Duodenal mucosa (tissue), 2 donors: Measurements from ENCODE around the gene C11orf68.

ENCODE experiments used
- H3K27ac ChIP-seq: one replicate; pipeline ENCODE4 v1.7.0; 2013; ENCODE audit warnings: low read depth, low read length
- H3K27me3 ChIP-seq, 2 donors: one replicate each; pipeline ENCODE4 v1.7.0; 2013; ENCODE audit warnings: low read length in 2 of 2, control low read depth in 1 of 2; ENCODE audit not compliant: insufficient read depth in 2 of 2, control insufficient read depth in 1 of 2
- H3K36me3 ChIP-seq, 2 donors: one replicate each; pipeline ENCODE4 v1.7.0; 2013; ENCODE audit warnings: low read length in 2 of 2, control low read depth in 1 of 2; ENCODE audit not compliant: insufficient read depth in 2 of 2, control insufficient read depth in 1 of 2
- H3K4me1 ChIP-seq, 2 donors: one replicate each; pipeline ENCODE4 v1.7.0; 2013; ENCODE audit warnings: low read length in 2 of 2, control low read depth in 1 of 2; ENCODE audit not compliant: insufficient read depth in 2 of 2, control insufficient read depth in 1 of 2
- H3K4me3 ChIP-seq, 2 donors: one replicate each; pipeline ENCODE4 v1.7.0; 2013; ENCODE audit warnings: low read length in 2 of 2, low read depth in 1 of 2
- H3K9ac ChIP-seq, 2 donors: one replicate each; pipeline ENCODE4 v1.7.0; 2013; ENCODE audit warnings: low read length in 2 of 2, low read depth in 1 of 2
- H3K9me3 ChIP-seq, 2 donors: one replicate each; pipeline ENCODE4 v1.7.0; 2013; ENCODE audit warnings: low read length in 2 of 2, control low read depth in 1 of 2; ENCODE audit not compliant: control insufficient read depth in 1 of 2

The C11orf68 gene

GRCh38 chr11:65945430-65945911 is 26.6 kb upstream of the C11orf68 start, which contains the start of gene TSGA10IP:
TSS of gene TSGA10IP (plus strand) at chr11:65945480. CDS start at chr11:65945676, 196 bp downstream.
- Histone ChIP-seq H3K9me3 (no peaks in the 10 kb centered on the region), H3K4me3 (no peak within 1 kb of the TSS), H3K27ac (no peak within 1 kb of the TSS), H3K27me3 (peaks cover 0 to 4% of the 10 kb centered on the region in 2 donors), H3K4me1 (no peaks in the 10 kb centered on the region), H3K9ac (no peak within 1 kb of the TSS), H3K36me3 (no peaks in the 10 kb centered on the region)

- peaks cover 0 to 6% of the 10 kb centered on the region in 2 donors for H3K27me3 ChIP-seq
- no peaks in the 10 kb centered on the region for H3K4me1 ChIP-seq
These were observed 25.9 kb upstream of the C11orf68 start for GRCh38 chr11:65944767-65945166.

GRCh38 chr11:65944191-65944590 is 25.3 kb upstream of the C11orf68 start:
- Histone ChIP-seq H3K4me3 (no peak overlapping the region), H3K4me1 (no peaks in the 10 kb centered on the region), H3K27me3 (peaks cover 0 to 6% of the 10 kb centered on the region in 2 donors), H3K36me3 (no peaks in the 10 kb centered on the region), H3K9me3 (no peaks in the 10 kb centered on the region), H3K9ac (no peak overlapping the region), H3K27ac (no peak overlapping the region)

More at GRCh38 chr11:65944767-65945166, 25.9 kb upstream of the C11orf68 start:
- Histone ChIP-seq H3K36me3 (no peaks in the 10 kb centered on the region), H3K9ac (no peak overlapping the region), H3K27ac (no peak overlapping the region), H3K4me3 (no peak overlapping the region), H3K9me3 (no peaks in the 10 kb centered on the region)

- Histone ChIP-seq H3K36me3 (no peaks in the 10 kb centered on the region), H3K27ac (no peak overlapping the region), H3K4me1 (no peaks in the 10 kb centered on the region), H3K27me3 (peaks cover 0 to 7% of the 10 kb centered on the region in 2 donors), H3K9me3 (no peaks in the 10 kb centered on the region), H3K4me3 (no peak overlapping the region), H3K9ac (no peak overlapping the region)
These were observed 23.7 kb upstream of the C11orf68 start for GRCh38 chr11:65942531-65942930.

GRCh38 chr11:65941720-65942310 is 23.0 kb upstream of the C11orf68 start:
- H3K4me1 ChIP-seq: no peaks in the 10 kb centered on the region
- H3K27me3 ChIP-seq: peaks cover 0 to 9% of the 10 kb centered on the region in 2 donors
- H3K36me3 ChIP-seq: no peaks in the 10 kb centered on the region
- H3K27ac ChIP-seq: no peak overlapping the region
- H3K4me3 ChIP-seq: no peak overlapping the region
- no peaks in the 10 kb centered on the region for H3K9me3 ChIP-seq
- H3K9ac ChIP-seq: no peak overlapping the region

GRCh38 chr11:65937766-65938165 is 18.9 kb upstream of the C11orf68 start:
- Histone ChIP-seq H3K4me1 (no peaks in the 10 kb centered on the region), H3K9ac (no peak overlapping the region), H3K27ac (no peak overlapping the region), H3K36me3 (no peaks in the 10 kb centered on the region), H3K9me3 (no peaks in the 10 kb centered on the region), H3K27me3 (peaks cover 0 to 9% of the 10 kb centered on the region in 2 donors), H3K4me3 (no peak overlapping the region)

GRCh38 chr11:65934014-65934413 is 15.2 kb upstream of the C11orf68 start:
- Histone ChIP-seq H3K27me3 (peaks cover 0 to 3% of the 10 kb centered on the region in 2 donors), H3K27ac (no peak overlapping the region), H3K9me3 (no peaks in the 10 kb centered on the region), H3K36me3 (no peaks in the 10 kb centered on the region), H3K9ac (no peak overlapping the region), H3K4me1 (peaks cover 0 to 1% of the 10 kb centered on the region in 2 donors), H3K4me3 (no peak overlapping the region)

GRCh38 chr11:65932558-65932919 is 13.7 kb upstream of the C11orf68 start:
- H3K36me3 ChIP-seq: no peaks in the 10 kb centered on the region
- no peak overlapping the region for H3K27ac ChIP-seq
- peaks cover 0 to 12% of the 10 kb centered on the region in 2 donors for H3K4me1 ChIP-seq
- H3K9ac ChIP-seq: no peak overlapping the region
- peaks cover 0 to 2% of the 10 kb centered on the region in 2 donors for H3K27me3 ChIP-seq
- no peaks in the 10 kb centered on the region for H3K9me3 ChIP-seq
- no peak overlapping the region for H3K4me3 ChIP-seq

DNA sequence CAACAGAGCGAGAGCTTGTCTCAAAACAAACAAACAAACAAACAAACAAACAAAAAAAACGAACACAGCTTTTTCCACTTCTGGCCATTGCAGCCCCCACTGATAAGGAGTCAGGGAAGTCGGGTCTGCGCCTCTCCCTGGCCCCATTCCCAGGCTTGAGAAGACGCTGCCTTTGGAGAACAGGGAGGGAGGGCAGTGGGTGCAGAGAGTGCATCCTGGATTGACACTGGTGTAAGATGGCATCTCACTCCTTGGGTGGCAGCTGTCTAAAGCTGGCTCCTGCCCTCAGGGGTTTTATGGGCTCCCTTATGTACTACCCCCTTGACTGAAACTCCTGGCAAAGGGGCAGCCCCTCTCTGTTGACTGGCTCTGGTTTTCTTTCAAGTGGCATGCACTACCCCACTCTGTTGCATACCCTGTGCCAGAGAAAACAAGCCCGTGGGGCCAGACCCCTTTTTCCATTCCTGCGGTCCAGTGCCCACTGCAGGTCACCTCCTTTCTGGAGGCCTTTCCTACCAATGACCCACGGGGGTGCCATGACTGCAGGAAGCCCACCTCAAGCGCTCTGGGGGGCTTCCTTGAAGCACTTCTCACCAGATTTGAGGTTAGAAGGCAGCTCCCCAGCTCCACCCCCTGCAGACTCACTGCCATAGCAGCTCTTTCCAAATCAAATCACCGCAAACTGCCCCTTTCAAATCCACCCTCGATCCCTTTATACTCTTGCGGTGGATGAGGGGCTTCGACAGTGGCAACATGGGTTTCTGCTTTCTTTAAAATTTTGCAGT is 13.1 kb upstream of the C11orf68 start:
- Histone ChIP-seq H3K27ac (no peak overlapping the region), H3K27me3 (no peaks in the 10 kb centered on the region), H3K9ac (no peak overlapping the region), H3K4me3 (no peak overlapping the region), H3K36me3 (no peaks in the 10 kb centered on the region), H3K9me3 (no peaks in the 10 kb centered on the region), H3K4me1 (peaks cover 0 to 16% of the 10 kb centered on the region in 2 donors)

GRCh38 chr11:65928667-65929066 is 9.8 kb upstream of the C11orf68 start:
- no peak overlapping the region for H3K9ac ChIP-seq

More at GRCh38 chr11:65928667-65929066, 9.8 kb upstream of the C11orf68 start:
- Histone ChIP-seq H3K27me3 (no peaks in the 10 kb centered on the region), H3K4me1 (peaks cover 0 to 16% of the 10 kb centered on the region in 2 donors), H3K27ac (no peak overlapping the region), H3K36me3 (no peaks in the 10 kb centered on the region), H3K9me3 (no peaks in the 10 kb centered on the region), H3K4me3 (no peak overlapping the region)
